Measurements from ENCODE around the gene ZNF831.
A peak's percentile ranks its signal among the peaks of the same experiment; 100 is the strongest.

The ZNF831 gene

DNA sequence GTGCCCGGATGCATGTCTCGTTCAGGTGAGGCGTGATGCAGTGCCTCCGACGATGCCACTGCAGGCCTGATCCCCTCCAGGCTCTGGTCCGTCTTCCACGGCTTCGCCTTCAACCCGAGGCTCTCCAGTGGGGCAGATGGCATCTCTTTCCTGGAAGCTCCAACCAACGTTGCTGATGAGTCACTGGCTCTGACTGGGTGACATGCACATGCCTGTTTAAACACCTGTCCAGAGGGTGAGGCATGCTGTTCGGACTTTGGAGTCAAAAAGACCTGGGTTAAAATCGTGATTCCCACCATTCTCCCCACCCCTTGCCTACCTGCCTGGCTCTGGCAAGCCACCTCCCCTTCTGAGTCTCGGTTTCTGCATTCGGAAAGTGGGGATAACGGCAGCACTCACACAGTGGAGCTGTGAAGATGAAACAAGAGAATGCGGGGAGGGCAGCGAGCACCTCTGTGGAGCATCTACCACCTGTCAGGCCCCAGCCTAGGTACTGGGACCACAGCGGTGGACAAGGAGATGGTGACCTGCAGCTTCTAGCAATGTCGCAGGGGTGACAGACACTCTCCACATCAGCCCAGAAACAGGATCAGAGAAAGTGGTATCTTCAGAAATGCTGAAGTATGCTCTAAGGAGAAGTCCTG is 128.2 kb downstream of the ZNF831 start:
- Histone ChIP-seq H3K9me3 (ENCODE audit: severe bottlenecking) (no peaks in the 10 kb centered on the region), H3K4me3 (ENCODE audit: low read depth, low read length) (no peak overlapping the region), H3K27me3 (ENCODE audit: insufficient read depth, low read depth, severe bottlenecking) (no peaks in the 10 kb centered on the region), H3K36me3 (no peaks in the 10 kb centered on the region), H3K27ac (no peak overlapping the region)
- no peak for DNase-seq
- TF ChIP-seq, protein P1, sequence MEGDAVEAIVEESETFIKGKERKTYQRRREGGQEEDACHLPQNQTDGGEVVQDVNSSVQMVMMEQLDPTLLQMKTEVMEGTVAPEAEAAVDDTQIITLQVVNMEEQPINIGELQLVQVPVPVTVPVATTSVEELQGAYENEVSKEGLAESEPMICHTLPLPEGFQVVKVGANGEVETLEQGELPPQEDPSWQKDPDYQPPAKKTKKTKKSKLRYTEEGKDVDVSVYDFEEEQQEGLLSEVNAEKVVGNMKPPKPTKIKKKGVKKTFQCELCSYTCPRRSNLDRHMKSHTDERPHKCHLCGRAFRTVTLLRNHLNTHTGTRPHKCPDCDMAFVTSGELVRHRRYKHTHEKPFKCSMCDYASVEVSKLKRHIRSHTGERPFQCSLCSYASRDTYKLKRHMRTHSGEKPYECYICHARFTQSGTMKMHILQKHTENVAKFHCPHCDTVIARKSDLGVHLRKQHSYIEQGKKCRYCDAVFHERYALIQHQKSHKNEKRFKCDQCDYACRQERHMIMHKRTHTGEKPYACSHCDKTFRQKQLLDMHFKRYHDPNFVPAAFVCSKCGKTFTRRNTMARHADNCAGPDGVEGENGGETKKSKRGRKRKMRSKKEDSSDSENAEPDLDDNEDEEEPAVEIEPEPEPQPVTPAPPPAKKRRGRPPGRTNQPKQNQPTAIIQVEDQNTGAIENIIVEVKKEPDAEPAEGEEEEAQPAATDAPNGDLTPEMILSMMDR (IDR thresholded peaks at IDR 0.05; ENCODE audit: low read depth, low read length) = no peak

DNA sequence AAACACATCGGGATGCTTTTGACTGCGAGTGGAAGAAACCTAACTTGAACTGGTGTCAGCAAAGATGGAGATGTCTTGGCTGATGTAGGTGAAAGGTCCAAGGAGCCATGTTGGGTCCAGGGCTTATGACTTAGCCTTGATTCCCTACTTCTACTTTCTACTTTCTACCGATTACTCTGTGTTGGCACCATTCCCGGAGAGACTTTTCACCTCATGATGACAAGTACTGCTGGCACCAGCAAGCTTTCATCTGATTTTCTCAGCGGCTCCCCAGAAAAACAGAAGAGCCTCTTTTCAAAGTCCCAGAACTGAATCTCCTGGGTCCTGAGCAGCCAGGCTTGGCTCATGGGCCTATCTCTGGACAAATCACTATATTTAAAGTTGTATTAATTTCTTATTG is 131.9 kb downstream of the ZNF831 start:
- Histone ChIP-seq H3K36me3 (no peaks in the 10 kb centered on the region), H3K9me3 (ENCODE audit: severe bottlenecking) (no peaks in the 10 kb centered on the region), H3K27me3 (ENCODE audit: insufficient read depth, low read depth, severe bottlenecking) (peaks cover 11% of the 10 kb centered on the region), H3K27ac (no peak overlapping the region), H3K4me3 (ENCODE audit: low read depth, low read length) (no peak overlapping the region)
- TF ChIP-seq, protein P1 (IDR thresholded peaks at IDR 0.05; ENCODE audit: low read depth, low read length) = no peak
- no peak for DNase-seq

DNA sequence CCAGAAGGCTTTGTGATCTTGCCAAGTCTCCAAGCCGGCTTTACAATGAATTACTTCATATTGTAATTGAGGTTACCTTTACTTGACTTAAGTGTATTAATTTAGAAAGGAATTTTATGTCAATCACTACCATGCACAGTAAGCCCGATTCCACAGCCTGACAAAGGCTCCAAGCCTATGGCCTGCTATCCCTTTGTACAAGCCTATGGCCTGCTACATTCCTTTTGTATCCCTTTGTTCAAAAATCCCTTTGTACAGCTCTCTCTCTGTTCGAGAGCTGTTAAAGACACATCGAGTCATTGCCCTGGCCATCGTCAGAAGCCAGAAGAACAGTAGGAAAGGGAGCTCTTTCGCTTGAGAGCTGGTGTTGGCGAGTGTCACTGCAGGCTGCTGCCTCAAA is 134.1 kb downstream of the ZNF831 start:
- TF ChIP-seq, protein P1 (IDR thresholded peaks at IDR 0.05; ENCODE audit: low read depth, low read length) = no peak
- Histone ChIP-seq H3K27me3 (ENCODE audit: insufficient read depth, low read depth, severe bottlenecking) (peaks cover 27% of the 10 kb centered on the region), H3K9me3 (ENCODE audit: severe bottlenecking) (no peaks in the 10 kb centered on the region), H3K4me3 (ENCODE audit: low read depth, low read length) (no peak overlapping the region), H3K36me3 (no peaks in the 10 kb centered on the region), H3K27ac (no peak overlapping the region)
- DNase-seq = no peak

DNA sequence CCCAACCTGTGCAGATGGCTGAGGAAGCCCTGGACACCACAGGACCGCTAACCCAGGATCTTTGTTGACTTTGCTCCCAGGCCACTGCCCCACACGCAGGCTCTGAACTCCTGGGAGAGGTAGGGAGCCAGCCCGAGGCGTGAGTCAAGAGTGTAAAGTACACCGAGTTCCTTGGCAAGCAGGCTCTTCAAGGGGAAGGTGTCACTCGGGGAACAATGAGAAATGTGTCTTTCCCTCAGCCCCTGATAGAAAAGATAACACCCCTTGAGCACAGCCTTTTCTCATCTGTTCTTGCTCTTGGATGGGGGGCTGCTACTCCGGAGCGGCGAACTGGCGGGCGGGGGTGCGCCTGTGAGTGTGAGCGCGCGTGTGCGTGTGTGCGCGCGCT is 136.3 kb downstream of the ZNF831 start:
- Histone ChIP-seq H3K4me3 (ENCODE audit: low read depth, low read length) (peak overlapping the region; percentile 55), H3K27ac (no peak overlapping the region), H3K9me3 (ENCODE audit: severe bottlenecking) (no peaks in the 10 kb centered on the region), H3K36me3 (no peaks in the 10 kb centered on the region), H3K27me3 (ENCODE audit: insufficient read depth, low read depth, severe bottlenecking) (peaks cover 27% of the 10 kb centered on the region)
- TF ChIP-seq, protein P1 (IDR thresholded peaks at IDR 0.05; ENCODE audit: low read depth, low read length) = no peak
- peak; percentile 17 for DNase-seq

GRCh38 chr20:59300333-59301081 is 136.9 kb downstream of the ZNF831 start, which contains the start of gene EDN3:
TSS of gene EDN3 (plus strand) at chr20:59300611. CDS start at chr20:59300813, 202 bp downstream.
- Histone ChIP-seq H3K27me3 (ENCODE audit: insufficient read depth, low read depth, severe bottlenecking) (peaks cover 27% of the 10 kb centered on the region), H3K27ac (no peak within 1 kb of the TSS), H3K9me3 (ENCODE audit: severe bottlenecking) (no peaks in the 10 kb centered on the region), H3K36me3 (no peaks in the 10 kb centered on the region), H3K4me3 (ENCODE audit: low read depth, low read length) (peak within 1 kb of the TSS; percentile 55)
- no peak for DNase-seq
- TF ChIP-seq, protein P1 (IDR thresholded peaks at IDR 0.05; ENCODE audit: low read depth, low read length) = no peak

Measured in WERI-Rb-1 (cell line).